Renal cortical epithelial cell (primary cell): ENCODE measurements around the gene CACHD1. TPM values are rescaled to one million over a fixed set of nuclear protein-coding genes. Genes with fewer than 3 reads are reported as not detected.

ENCODE experiments used
- DNase-seq: peaks from one replicate; pipeline ENCODE4 v3.0.0-alpha.2; 2011; ENCODE audit warnings: low read depth
- total RNA-seq: library from RNA; depleted of rRNA; stranded (reverse); fragments of >200 nt; gene quantifications from 2 replicates; pipeline ENCODE4 v1.2.3, GENCODE V29; 2014

Gene CACHD1
- total RNA-seq, 1 donor from 2014 or later, result 5.9 TPM

GRCh38 chr1:64654519-64655341, 184.8 kb downstream of the CACHD1 start:
- DNase-seq, result no peak

DNA sequence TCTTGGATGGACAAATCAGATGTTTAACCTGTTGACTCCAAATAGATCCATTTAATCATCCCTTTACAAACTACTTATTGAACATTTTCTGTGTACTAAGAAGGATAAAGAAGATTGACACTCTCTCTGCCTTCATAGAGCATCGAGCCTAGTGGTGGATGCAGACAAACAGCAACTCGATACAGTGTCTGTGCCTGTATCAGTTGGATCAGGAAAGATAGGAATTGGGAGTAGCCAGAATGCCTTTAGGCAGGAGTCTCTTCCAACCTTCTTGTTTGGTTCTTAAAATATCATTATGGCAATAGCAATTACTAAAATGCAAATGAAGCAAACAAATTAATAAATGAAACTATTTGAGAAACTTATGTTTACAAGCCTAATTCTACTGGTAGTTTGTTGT, 185.9 kb downstream of the CACHD1 start:
- DNase-seq, result no peak

GRCh38 chr1:64659478-64660138, 189.7 kb downstream of the CACHD1 start:
- no peak for DNase-seq

- DNase-seq, result no peak
Measured at GRCh38 chr1:64663668-64664067, 193.7 kb downstream of the CACHD1 start.

DNA sequence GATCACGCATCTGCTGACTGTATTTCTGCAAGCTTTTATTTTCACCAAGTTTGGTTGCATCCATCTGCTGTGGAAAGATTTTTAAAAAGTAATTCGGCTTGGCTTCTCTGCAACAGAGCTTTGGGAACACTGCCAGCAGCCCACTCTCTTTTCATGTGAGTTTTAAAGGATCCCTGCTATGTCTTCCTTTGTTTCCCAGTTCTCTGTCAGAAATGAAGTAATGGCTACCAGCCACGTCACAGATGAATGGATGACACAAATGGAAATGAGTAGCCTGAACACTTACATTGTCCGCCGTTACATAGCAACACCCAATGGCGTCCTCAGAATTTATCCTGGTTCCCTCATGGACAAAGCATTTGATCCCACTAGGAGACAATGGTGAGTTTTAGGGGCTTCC, 194.4 kb downstream of the CACHD1 start:
- no peak for DNase-seq

GRCh38 chr1:64669098-64669675, 199.3 kb downstream of the CACHD1 start:
- DNase-seq, result no peak

GRCh38 chr1:64675718-64676345, 205.9 kb downstream of the CACHD1 start:
- DNase-seq, result peak; percentile 25

- no peak for DNase-seq
Measured at GRCh38 chr1:64676386-64676785, 206.5 kb downstream of the CACHD1 start.

DNA sequence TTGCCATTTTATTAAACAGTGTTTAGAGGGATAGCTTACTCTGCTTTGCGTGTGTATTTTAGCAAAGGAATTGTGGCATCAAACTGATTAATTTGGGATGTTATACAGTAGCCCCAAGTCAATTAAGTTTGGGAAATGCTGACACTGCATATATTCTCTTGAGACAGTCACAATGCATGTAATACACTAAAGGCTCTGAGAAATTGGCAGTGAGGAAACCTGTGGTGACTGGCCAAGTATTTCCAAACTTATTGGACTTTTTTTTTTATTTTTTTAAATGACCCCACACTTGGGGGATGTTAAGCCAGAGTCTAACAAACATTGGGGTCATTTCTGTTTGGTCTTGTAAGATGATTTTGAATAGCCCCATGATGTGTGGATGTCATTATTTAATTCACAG, 207.6 kb downstream of the CACHD1 start:
- no peak for DNase-seq

DNA sequence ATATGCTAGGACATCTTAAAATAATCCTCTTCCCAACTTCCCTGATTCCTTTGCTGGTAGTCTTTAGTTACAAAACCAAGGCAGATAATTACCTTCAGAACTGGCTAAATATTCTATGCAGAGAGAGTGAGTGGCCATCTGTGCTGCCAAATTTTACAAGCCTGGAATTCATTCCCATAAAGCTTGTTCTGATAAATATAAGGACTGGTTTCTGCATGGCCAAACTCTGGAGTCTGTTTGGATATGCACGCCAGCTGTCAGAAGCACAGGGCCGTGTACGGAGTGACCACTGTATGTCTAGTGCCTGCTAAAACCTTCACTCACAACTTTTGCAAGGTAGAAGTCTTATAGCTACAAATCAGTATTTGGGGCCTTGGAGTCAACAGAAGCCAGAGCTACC, 208.4 kb downstream of the CACHD1 start:
- no peak for DNase-seq

- DNase-seq, result no peak
Measured at GRCh38 chr1:64679177-64679576, 209.2 kb downstream of the CACHD1 start.

DNA sequence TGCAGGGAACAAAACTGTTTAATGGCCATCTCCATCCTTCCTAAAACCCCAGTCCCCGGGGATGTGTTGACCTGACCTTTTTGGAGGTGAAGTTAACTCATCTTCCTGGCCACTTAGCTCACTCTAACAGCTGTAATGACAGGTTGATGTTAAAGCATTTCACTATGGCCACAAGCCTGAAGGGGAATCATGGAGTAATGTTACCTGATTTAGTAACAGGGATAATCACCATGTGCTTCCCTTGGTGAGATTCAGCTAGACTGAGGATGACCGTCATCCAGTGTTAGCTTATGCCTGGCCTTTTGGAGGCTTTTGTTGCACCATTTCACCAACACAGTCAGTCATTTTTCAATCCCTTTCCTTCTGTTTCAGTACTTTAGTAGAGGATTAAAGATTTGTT, 210.7 kb downstream of the CACHD1 start:
- no peak for DNase-seq

- no peak for DNase-seq
Measured at GRCh38 chr1:64681043-64681442, 211.1 kb downstream of the CACHD1 start.

GRCh38 chr1:64683419-64683818, 213.5 kb downstream of the CACHD1 start:
- no peak for DNase-seq

DNA sequence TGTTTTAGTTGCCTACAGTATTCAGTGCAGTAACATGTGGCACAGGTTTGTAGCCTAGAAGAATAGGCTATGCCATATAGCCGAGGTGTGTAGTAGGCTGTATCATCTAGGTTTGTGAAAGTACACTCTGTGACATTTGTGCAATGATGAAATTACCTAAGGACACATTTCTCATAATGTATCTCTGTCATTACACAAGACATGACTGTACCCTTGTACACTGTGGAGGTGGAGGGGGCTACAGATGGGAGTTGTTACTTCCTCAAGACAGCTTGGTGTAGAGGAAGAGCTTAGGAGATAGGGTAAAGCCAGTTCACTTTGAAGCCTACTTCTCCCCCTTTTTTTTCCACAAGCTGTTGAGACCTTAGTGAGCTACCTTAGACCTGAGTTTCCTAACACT, 215.3 kb downstream of the CACHD1 start:
- DNase-seq, result no peak

DNA sequence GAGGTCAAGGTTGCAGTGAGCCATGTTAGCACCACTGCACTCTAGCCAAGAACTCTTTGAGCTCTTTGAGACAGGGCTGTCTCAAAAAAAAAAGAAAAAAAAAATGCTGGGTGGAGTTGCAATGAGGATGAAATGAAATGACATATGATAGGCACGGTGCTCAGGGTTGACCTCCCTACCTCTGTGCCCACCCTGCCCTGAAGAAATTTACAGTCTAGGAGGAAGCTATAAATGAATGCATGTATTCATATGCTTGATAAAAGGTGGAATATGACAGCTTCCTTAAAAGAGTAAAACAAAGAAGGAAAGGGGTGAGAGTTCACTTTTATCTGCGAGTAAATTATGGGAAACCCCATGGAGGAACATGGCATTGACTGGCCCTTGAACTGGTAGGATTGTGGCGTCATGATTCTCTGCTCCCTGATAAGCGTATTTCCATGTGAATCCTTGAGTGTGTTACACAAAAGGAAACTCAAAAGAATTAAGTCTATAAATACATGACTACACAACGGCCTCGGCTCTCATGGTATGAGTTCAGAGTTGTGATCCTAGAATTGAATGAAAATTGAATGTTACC, 215.9 kb downstream of the CACHD1 start:
- no peak for DNase-seq

DNA sequence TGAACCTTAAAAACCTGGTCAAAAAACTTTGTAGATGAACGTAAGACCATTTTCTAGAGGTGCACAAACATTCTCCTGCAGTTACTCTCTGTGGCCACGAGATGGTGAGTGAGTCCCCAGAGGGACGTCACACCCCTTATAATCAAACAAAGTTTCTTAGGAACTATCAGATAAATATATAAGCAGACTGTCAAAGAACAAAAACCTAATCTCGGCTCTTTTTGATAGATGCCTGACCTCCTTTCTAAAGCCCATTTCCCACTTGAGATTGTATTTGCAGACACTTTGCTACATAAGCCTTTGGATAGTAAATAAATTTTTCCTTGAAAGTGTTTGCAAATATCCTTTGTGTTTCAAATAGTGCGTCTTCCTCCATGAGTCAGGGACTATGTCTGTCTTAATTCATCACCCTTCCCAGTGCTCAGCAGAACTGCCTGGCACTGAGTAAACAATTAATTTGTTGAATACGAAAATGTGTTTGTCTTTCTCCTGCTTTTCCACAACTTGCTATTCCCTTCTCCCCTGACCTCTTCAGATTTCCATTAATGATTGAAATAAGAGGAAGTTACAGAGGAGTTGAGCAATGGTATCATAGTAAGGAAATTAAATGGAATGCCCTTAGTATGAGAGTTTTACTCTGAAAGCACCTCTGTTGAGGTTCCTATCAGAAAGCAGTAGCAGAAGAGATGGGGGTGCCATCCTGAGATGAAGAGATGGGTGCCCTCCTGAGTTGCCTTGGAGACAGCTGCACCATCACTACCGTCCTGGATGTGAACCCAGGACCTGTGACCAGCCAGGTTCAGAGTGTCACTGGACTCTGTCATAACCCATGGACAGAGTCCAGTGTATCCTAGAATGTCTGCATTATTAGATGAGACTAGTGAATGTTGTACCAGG, 217.1 kb downstream of the CACHD1 start:
- peak; percentile 93 for DNase-seq

GRCh38 chr1:64687725-64688327, 217.9 kb downstream of the CACHD1 start:
- DNase-seq, result peak; percentile 75

DNA sequence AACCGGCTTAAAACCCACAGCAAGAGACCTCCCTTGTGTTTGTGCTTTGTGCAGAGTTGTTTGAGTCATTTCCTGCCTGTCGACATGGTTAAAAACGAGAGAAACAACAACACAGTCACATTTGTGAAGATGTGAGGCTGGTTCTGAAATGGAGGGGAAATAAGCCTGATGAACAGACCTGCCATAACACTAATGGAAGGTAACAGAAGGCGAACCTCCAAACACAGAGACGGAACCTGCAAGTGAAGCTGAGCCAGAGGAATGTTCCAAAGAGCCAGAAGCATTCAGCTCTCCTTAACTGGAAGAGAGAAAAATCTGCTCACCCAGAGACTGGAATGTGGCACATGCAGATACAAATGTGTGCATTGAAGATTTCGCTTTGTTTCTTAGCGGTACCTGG, 221.7 kb downstream of the CACHD1 start:
- peak; percentile 58 for DNase-seq

GRCh38 chr1:64692911-64693310, 223.0 kb downstream of the CACHD1 start:
- DNase-seq, result peak; percentile 74

DNA sequence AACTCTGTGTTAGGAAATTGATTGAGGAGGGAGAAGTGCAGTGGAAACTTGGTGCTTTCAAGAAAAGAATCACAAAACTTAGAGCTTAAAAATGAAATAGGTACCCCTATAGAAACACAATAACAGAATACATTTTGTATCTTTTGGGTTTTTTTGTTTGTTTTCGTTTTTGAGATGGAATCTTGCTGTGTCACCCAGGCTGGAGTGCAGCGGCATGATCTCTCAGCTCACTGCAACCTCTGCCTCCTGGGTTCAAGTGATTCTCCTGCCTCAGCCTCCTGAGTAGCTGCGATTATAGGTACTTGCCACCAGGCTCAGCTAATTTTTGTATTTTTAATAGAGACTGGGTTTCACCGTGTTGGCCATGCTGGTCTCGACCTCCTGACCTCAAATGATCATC, 223.5 kb downstream of the CACHD1 start:
- peak; percentile 4 for DNase-seq
